H1 (cell line): ENCODE results near the gene TMEM272. TPM values are rescaled to one million over a fixed set of nuclear protein-coding genes. Genes with fewer than 3 reads are reported as not detected.
A peak's percentile ranks its signal among the peaks of the same experiment; 100 is the strongest.

Experiments
- CTCF ChIA-PET: fragments of 300-600 bp; sonication (Branson Sonifier 250); formaldehyde crosslinking; loops from one replicate; lab custom pipeline; 2021; ENCODE audit not compliant: partially characterized antibody; lab: Charles Lee
- POLR2A ChIA-PET: fragments of 300-600 bp; sonication (Branson Sonifier 250); formaldehyde crosslinking; loops from one replicate; lab custom pipeline; 2021; ENCODE audit warnings: inconsistent platforms; ENCODE audit not compliant: partially characterized antibody; lab: Charles Lee
- DNase-seq, 2 experiments: peaks; one replicate each; pipeline versions ENCODE4 v3.0.0 to v3.0.0-alpha.2; 2010 to 2022; ENCODE audit warnings: low spot score in 2 of 2, low read depth in 1 of 2, mixed read lengths in 1 of 2
- FAIRE-seq: peaks from 2 replicates; lab custom pipeline; 2011; peaks lifted over from hg19 to GRCh38; lab: Jason Lieb, UNC
- H2AFZ ChIP-seq: 2 replicates; pipeline ENCODE4 v1.8.1; 2012; ENCODE audit warnings: low read length, inconsistent platforms
- H2AK5ac ChIP-seq: 2 replicates; pipeline ENCODE4 v1.6.1; 2013; ENCODE audit warnings: low read depth, low read length
- H2BK120ac ChIP-seq: replicated peaks from 2 replicates; pipeline ENCODE3; 2013; ENCODE audit warnings: low read depth, low read length, inconsistent platforms
- H2BK12ac ChIP-seq: 2 replicates; pipeline ENCODE4 v1.6.1; 2013; ENCODE audit warnings: low read depth, low read length
- H2BK15ac ChIP-seq: 2 replicates; pipeline ENCODE4 v1.6.1; 2013; ENCODE audit warnings: low read length
- H2BK20ac ChIP-seq: 2 replicates; pipeline ENCODE4 v1.6.1; 2013; ENCODE audit warnings: low read length
- H2BK5ac ChIP-seq: 2 replicates; pipeline ENCODE4 v1.6.1; 2013; ENCODE audit warnings: low read depth, low read length
- H3K14ac ChIP-seq: 2 replicates; pipeline ENCODE4 v1.6.1; 2013; ENCODE audit warnings: inconsistent platforms; ENCODE audit not compliant: insufficient read length
- H3K18ac ChIP-seq: 2 replicates; pipeline ENCODE4 v1.6.1; 2013; ENCODE audit warnings: low read length; ENCODE audit errors: extremely low read depth
- H3K23ac ChIP-seq: 2 replicates; pipeline ENCODE4 v1.6.1; 2013; ENCODE audit warnings: inconsistent platforms; ENCODE audit not compliant: insufficient read length
- H3K23me2 ChIP-seq: 2 replicates; pipeline ENCODE4 v1.6.1; 2013; ENCODE audit warnings: low read depth, low read length
- H3K27ac ChIP-seq: 2 replicates; pipeline ENCODE4 v1.6.1; 2011; ENCODE audit warnings: low read depth, low read length, inconsistent platforms
- H3K27me3 ChIP-seq, 4 experiments: replicated peaks in 1 of 4; 1 replicate in 1 of 4; 2 replicates in 3 of 4; pipeline versions ENCODE4 v1.6.1 to v1.8.1; 2011 to 2013; ENCODE audit warnings: low read length in 3 of 4, mild to moderate bottlenecking in 3 of 4, inconsistent platforms in 2 of 4, mixed read lengths in 2 of 4, moderate library complexity in 1 of 4; ENCODE audit not compliant: control insufficient read depth in 3 of 4, insufficient read depth in 3 of 4; ENCODE audit errors: extremely low read depth in 1 of 4
- H3K36me3 ChIP-seq, 4 experiments: 2 replicates each; pipeline versions ENCODE4 v1.6.1 to v1.8.1; 2011 to 2013; ENCODE audit warnings: mild to moderate bottlenecking in 4 of 4, low read length in 3 of 4, moderate library complexity in 2 of 4, control low read depth in 1 of 4, inconsistent platforms in 1 of 4; ENCODE audit not compliant: insufficient read depth in 4 of 4, control insufficient read depth in 2 of 4
- H3K4ac ChIP-seq: replicated peaks from 2 replicates; pipeline ENCODE3; 2013; ENCODE audit warnings: low read length, low read depth, mixed read lengths, inconsistent platforms; ENCODE audit not compliant: insufficient read length
- H3K4me1 ChIP-seq, 4 experiments: replicated peaks in 1 of 4; 1 replicate in 1 of 4; 2 replicates in 3 of 4; pipeline versions ENCODE4 v1.6.1 to v1.8.1; 2011 to 2013; ENCODE audit warnings: low read length in 3 of 4, inconsistent platforms in 2 of 4, mixed read lengths in 1 of 4; ENCODE audit not compliant: insufficient read depth in 4 of 4, control insufficient read depth in 3 of 4
- H3K4me2 ChIP-seq, 2 experiments: 2 replicates each; pipeline versions ENCODE4 v1.6.1 to v1.8.1; 2011 to 2013; ENCODE audit warnings: low read depth in 2 of 2, low read length in 2 of 2, control low read depth in 1 of 2, inconsistent platforms in 1 of 2, mild to moderate bottlenecking in 1 of 2; ENCODE audit not compliant: insufficient read depth in 1 of 2
- H3K4me3 ChIP-seq, 4 experiments: fragments of 200-600, 300-600 bp in 1 of 4; sonication (generic), shearing (Covaris generic), sonication (Bioruptor Twin) in 1 of 4; 2 replicates each; pipeline versions ENCODE4 v1.5.1 to v1.8.1; 2011 to 2016; ENCODE audit warnings: low read length in 4 of 4, low read depth in 3 of 4, control low read depth in 2 of 4, inconsistent platforms in 2 of 4, mild to moderate bottlenecking in 2 of 4, mixed read lengths in 1 of 4, moderate library complexity in 1 of 4; ENCODE audit not compliant: insufficient read depth in 2 of 4; ENCODE audit errors: extremely low read depth in 1 of 4
- H3K56ac ChIP-seq: replicated peaks from 2 replicates; pipeline ENCODE3; 2013; ENCODE audit warnings: low read depth, mild to moderate bottlenecking, mixed read lengths, low read length, inconsistent platforms; ENCODE audit not compliant: insufficient read length
- H3K79me1 ChIP-seq: 2 replicates; pipeline ENCODE4 v1.6.1; 2013; ENCODE audit warnings: low read depth, low read length, control low read depth
- H3K79me2 ChIP-seq, 2 experiments: 2 replicates each; pipeline versions ENCODE4 v1.6.1 to v1.8.1; 2012 to 2013; ENCODE audit warnings: low read length in 2 of 2, mild to moderate bottlenecking in 2 of 2, inconsistent platforms in 1 of 2; ENCODE audit not compliant: insufficient read depth in 2 of 2, control insufficient read depth in 1 of 2
- H3K9ac ChIP-seq, 4 experiments: replicated peaks in 1 of 4; 1 replicate in 1 of 4; 2 replicates in 3 of 4; pipeline versions ENCODE4 v1.6.1 to v1.8.1; 2011 to 2013; ENCODE audit warnings: low read depth in 3 of 4, low read length in 3 of 4, control low read depth in 2 of 4, mild to moderate bottlenecking in 2 of 4, moderate library complexity in 2 of 4, inconsistent platforms in 1 of 4; ENCODE audit errors: extremely low read depth in 1 of 4
- H3K9me3 ChIP-seq, 2 experiments: 2 replicates each; pipeline versions ENCODE4 v1.6.1 to v1.8.1; 2012 to 2013; ENCODE audit warnings: mild to moderate bottlenecking in 2 of 2, moderate library complexity in 2 of 2, control low read depth in 1 of 2, inconsistent platforms in 1 of 2, low read depth in 1 of 2, low read length in 1 of 2, mixed read lengths in 1 of 2; ENCODE audit not compliant: insufficient read depth in 2 of 2
- H4K20me1 ChIP-seq, 2 experiments: replicated peaks in 1 of 2; 2 replicates each; pipeline versions ENCODE3 to v1.8.1; 2011 to 2013; ENCODE audit warnings: inconsistent platforms in 2 of 2, low read length in 2 of 2, mild to moderate bottlenecking in 1 of 2; ENCODE audit not compliant: insufficient read depth in 2 of 2, control insufficient read depth in 1 of 2
- H4K5ac ChIP-seq: 2 replicates; pipeline ENCODE4 v1.6.1; 2013; ENCODE audit warnings: low read length, low read depth, mixed read lengths, inconsistent platforms; ENCODE audit not compliant: insufficient read length
- H4K8ac ChIP-seq: 2 replicates; pipeline ENCODE4 v1.8.0; 2013; ENCODE audit warnings: mild to moderate bottlenecking, moderate library complexity, low read length, inconsistent platforms; ENCODE audit not compliant: insufficient read depth; ENCODE audit errors: extremely low read depth
- H4K91ac ChIP-seq: replicated peaks from 2 replicates; pipeline ENCODE3; 2013; ENCODE audit warnings: low read length, mixed read lengths, inconsistent platforms; ENCODE audit not compliant: insufficient read length
- CTCF ChIP-seq, 3 experiments: IDR thresholded peaks; 1 replicate in 2 of 3; 2 replicates in 1 of 3; pipeline versions ENCODE4 v1.5.1 to v1.6.1; 2011; ENCODE audit warnings: low read length in 3 of 3, mild to moderate bottlenecking in 3 of 3, inconsistent platforms in 2 of 3, low read depth in 1 of 3, moderate library complexity in 1 of 3; ENCODE audit not compliant: insufficient read depth in 1 of 3; ENCODE audit errors: control extremely low read depth in 1 of 3
- KDM1A ChIP-seq: fragments of 200-600, 300-600 bp; sonication (generic); IDR thresholded peaks from 2 replicates; pipeline ENCODE4 v1.7.1; 2016; ENCODE audit warnings: mild to moderate bottlenecking, low read length, borderline replicate concordance
- SAP30 ChIP-seq: fragments of 300-600 bp; sonication (generic); IDR thresholded peaks from 2 replicates; pipeline ENCODE4 v1.7.1; 2012; ENCODE audit warnings: low read length, moderate library complexity, mild to moderate bottlenecking, inconsistent platforms; ENCODE audit not compliant: insufficient read depth, insufficient replicate concordance
- polyA plus RNA-seq, 7 experiments: library from polyadenylated mRNA; depleted of rRNA in 3 of 7; stranded (reverse) in 5 of 7; unstranded in 2 of 7; fragments of >200 nt in 5 of 7; fragments of 200-250 nt in 2 of 7; gene quantifications; 1 replicate in 5 of 7; 2 replicates in 1 of 7; 4 replicates in 1 of 7; pipeline versions ENCODE4 v1.2.1 to v1.2.3, GENCODE V29; 2011 to 2013; ENCODE audit warnings: missing spikeins in 2 of 7, mixed read lengths in 2 of 7
- total RNA-seq: library from RNA; stranded (reverse); fragmentation: NEBNext Ultra II Directional; extraction: Animal tissue kit (Norgen Biotek cat#: 25700); gene quantifications from 2 replicates; pipeline ENCODE4 v1.2.1, GENCODE V29; 2021

The TMEM272 gene
- total and polyA plus RNA-seq, 2 of the 8 experiments (the other 6 are each of a cell fraction or from before 2014, with no cell fraction given) = 0.05 TPM; not detected in 1

- no peak overlapping the region for H3K4ac ChIP-seq
- no peak overlapping the region for H3K4me3 ChIP-seq
- no peak overlapping the region for H3K14ac ChIP-seq
- peaks cover 5% of the 10 kb centered on the region for H3K23me2 ChIP-seq
- H4K5ac ChIP-seq = no peak overlapping the region
- ChIA-PET CTCF (interaction anchor here (1.1 to 7.5 kb wide), 3 partner anchors 11 to 16 kb away, joined by 3 to 98 read pairs (median 6); no protein-coding TSS in a partner anchor), POLR2A (interaction anchor here (1.3 kb wide), 1 partner anchor 9 kb away, joined by 3 read pairs; no protein-coding TSS in a partner anchor)
- H3K79me1 ChIP-seq = no peaks in the 10 kb centered on the region
- H3K4me2 ChIP-seq = no peak overlapping the region
- H3K27ac ChIP-seq = no peak overlapping the region
- H3K56ac ChIP-seq = no peak overlapping the region
- no peak overlapping the region for H2AFZ ChIP-seq
- TF ChIP-seq KDM1A (0 out of 2 replicates have a peak, but pooled peaks have one; percentile 10), SAP30 (no peak), CTCF (IDR thresholded peaks at IDR 0.05; ENCODE audit: control extremely low read depth in 1 of 3, insufficient read depth in 1 of 3, low read depth in 1 of 3, low read length in 3 of 3) (no peak)
- no peaks in the 10 kb centered on the region for H4K20me1 ChIP-seq
- H3K23ac ChIP-seq = no peak overlapping the region
- H3K4me1 ChIP-seq = peaks cover 3 to 13% (median 4%) of the 10 kb centered on the region in 4 experiments; a peak in 6 of 7 replicates
- H3K27me3 ChIP-seq = 0 out of 7 replicates have a peak, but pooled peaks cover 0 to 2% (median 0%) of the 10 kb centered on the region in 4 experiments
- FAIRE-seq (no peak), DNase-seq (no peak)
- no peak overlapping the region for H4K8ac ChIP-seq
- no peak overlapping the region for H2BK120ac ChIP-seq
- H2BK15ac ChIP-seq = no peak overlapping the region
- no peak overlapping the region for H4K91ac ChIP-seq
- no peak overlapping the region for H2BK12ac ChIP-seq
- no peak overlapping the region for H3K9ac ChIP-seq
- H3K36me3 ChIP-seq = no peaks in the 10 kb centered on the region
- H2BK5ac ChIP-seq = no peak overlapping the region
- H3K79me2 ChIP-seq = no peaks in the 10 kb centered on the region
- no peak overlapping the region for H2AK5ac ChIP-seq
- H2BK20ac ChIP-seq = no peak overlapping the region
- no peaks in the 10 kb centered on the region for H3K9me3 ChIP-seq
- H3K18ac ChIP-seq = no peak overlapping the region
Observed at GRCh38 chr13:51808811-51809210, 36.2 kb downstream of the TMEM272 start.
